Astrocyte (in vitro differentiated cells and primary cell): Measurements from ENCODE around the gene ATP5F1D. TPM values are rescaled to one million over a fixed set of nuclear protein-coding genes. Genes with fewer than 3 reads are reported as not detected.

Experiments used
- DNase-seq: peaks from one replicate; pipeline ENCODE4 v3.0.0-alpha.2; 2010; ENCODE audit warnings: low read depth
- FAIRE-seq: peaks from 2 replicates; lab custom pipeline; 2011; peaks lifted over from hg19 to GRCh38; lab: Jason Lieb, UNC
- H2AFZ ChIP-seq: 2 replicates; pipeline ENCODE4 v1.6.0; 2012; ENCODE audit warnings: low read depth, low read length, inconsistent platforms
- H3K27ac ChIP-seq: 2 replicates; pipeline ENCODE4 v1.5.1; 2011; ENCODE audit warnings: low read depth, low read length, inconsistent platforms
- H3K27me3 ChIP-seq: 2 replicates; pipeline ENCODE4 v1.6.0; 2011; ENCODE audit warnings: low read length, inconsistent platforms; ENCODE audit not compliant: insufficient read depth
- H3K36me3 ChIP-seq: 2 replicates; pipeline ENCODE4 v1.5.1; 2011; ENCODE audit warnings: low read length, inconsistent platforms; ENCODE audit not compliant: insufficient read depth
- H3K4me1 ChIP-seq: 2 replicates; pipeline ENCODE4 v1.5.1; 2011; ENCODE audit warnings: low read length, inconsistent platforms; ENCODE audit not compliant: insufficient read depth
- H3K4me2 ChIP-seq: 2 replicates; pipeline ENCODE4 v1.6.0; 2012; ENCODE audit warnings: low read length, inconsistent platforms
- H3K4me3 ChIP-seq: 2 replicates; pipeline ENCODE4 v1.5.1; 2011; ENCODE audit warnings: low read depth, mild to moderate bottlenecking, low read length, inconsistent platforms; ENCODE audit not compliant: insufficient read depth
- H3K79me2 ChIP-seq: 2 replicates; pipeline ENCODE4 v1.6.0; 2012; ENCODE audit warnings: mild to moderate bottlenecking, low read length, inconsistent platforms; ENCODE audit not compliant: insufficient read depth
- H3K9ac ChIP-seq: 2 replicates; pipeline ENCODE4 v1.6.0; 2012; ENCODE audit warnings: mild to moderate bottlenecking, low read length, inconsistent platforms
- H3K9me3 ChIP-seq: 2 replicates; pipeline ENCODE4 v1.5.1; 2012; ENCODE audit warnings: low read depth, mild to moderate bottlenecking, low read length, inconsistent platforms; ENCODE audit not compliant: insufficient read depth
- H4K20me1 ChIP-seq: 2 replicates; pipeline ENCODE4 v1.6.0; 2012; ENCODE audit warnings: low read length, inconsistent platforms; ENCODE audit not compliant: insufficient read depth
- H3K27ac Mint-ChIP-seq: one replicate; pipeline ENCODE4 v1.8.0; 2021; ENCODE audit warnings: mild to moderate bottlenecking, mixed read lengths; ENCODE audit not compliant: unreplicated experiment
- H3K27me3 Mint-ChIP-seq: one replicate; pipeline ENCODE4 v1.8.0; 2021; ENCODE audit warnings: low read depth, mixed read lengths; ENCODE audit not compliant: unreplicated experiment
- H3K36me3 Mint-ChIP-seq: one replicate; pipeline ENCODE4 v1.8.0; 2021; ENCODE audit warnings: low read depth, mixed read lengths; ENCODE audit not compliant: unreplicated experiment
- H3K4me1 Mint-ChIP-seq: one replicate; pipeline ENCODE4 v1.8.0; 2021; ENCODE audit warnings: low read depth, mixed read lengths; ENCODE audit not compliant: unreplicated experiment
- H3K4me3 Mint-ChIP-seq: one replicate; pipeline ENCODE4 v1.8.0; 2021; ENCODE audit warnings: mild to moderate bottlenecking, moderate library complexity, mixed read lengths; ENCODE audit not compliant: unreplicated experiment
- H3K9me3 Mint-ChIP-seq: one replicate; pipeline ENCODE4 v1.8.0; 2021; ENCODE audit warnings: mild to moderate bottlenecking, mixed read lengths; ENCODE audit not compliant: unreplicated experiment
- CTCF ChIP-seq: IDR thresholded peaks from 2 replicates; pipeline ENCODE4 v1.5.1; 2011; ENCODE audit warnings: low read depth, mild to moderate bottlenecking, inconsistent platforms, low read length, moderate library complexity; ENCODE audit not compliant: insufficient read depth
- EZH2 ChIP-seq: IDR thresholded peaks from 2 replicates; pipeline ENCODE4 v1.6.1; 2012; ENCODE audit warnings: mild to moderate bottlenecking, low read length, inconsistent platforms; ENCODE audit not compliant: insufficient read depth
- total RNA-seq: library from RNA; stranded (reverse); gene quantifications from 2 replicates; pipeline ENCODE4 v1.2.1, GENCODE V29; 2021

The ATP5F1D gene
- total RNA-seq, 1 donor from 2014 or later, result 154 TPM

DNA sequence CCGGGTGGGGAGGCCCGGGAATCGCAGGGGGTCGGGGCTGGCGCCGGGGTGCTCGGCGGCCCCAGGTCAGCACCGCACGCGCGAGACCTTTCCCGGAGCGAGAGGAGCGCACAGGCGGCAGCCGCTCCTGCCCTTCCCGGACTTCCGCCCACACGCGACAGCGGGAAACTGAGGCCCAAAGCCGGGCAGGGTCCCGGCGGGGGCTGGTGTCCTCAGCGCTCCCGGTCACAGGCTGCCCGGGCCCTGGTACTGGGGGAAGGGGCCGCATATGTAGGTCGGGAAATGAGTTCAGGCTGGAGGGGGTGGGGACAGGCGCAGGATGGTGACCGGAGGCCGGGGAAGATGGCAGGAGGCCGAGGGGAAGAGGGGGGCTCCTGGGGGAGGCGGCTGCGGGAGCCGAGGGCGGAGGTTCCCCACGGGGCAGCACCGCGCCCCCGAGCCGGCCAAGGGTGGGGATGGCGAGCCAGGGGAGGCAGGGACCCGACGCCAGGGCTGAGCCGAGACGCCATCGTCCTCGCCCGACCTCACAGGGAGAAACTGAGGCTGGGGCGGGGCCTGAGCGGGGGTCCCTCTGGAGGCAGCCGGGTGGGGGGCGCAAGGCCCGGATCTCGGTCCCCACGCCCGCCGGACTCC is 4.4 kb upstream of the ATP5F1D start:
- peak overlapping the region; percentile 9 for H2AFZ ChIP-seq
- Mint-ChIP-seq H3K4me3 (peak overlapping the region; percentile 80), H3K9me3 (no peaks in the 10 kb centered on the region), H3K36me3 (peaks cover 5% of the 10 kb centered on the region), H3K4me1 (peaks cover 10% of the 10 kb centered on the region), H3K27ac (no peak overlapping the region), H3K27me3 (no peaks in the 10 kb centered on the region)
- H3K4me1 ChIP-seq, result peaks cover 32% of the 10 kb centered on the region
- H4K20me1 ChIP-seq, result peaks cover 42% of the 10 kb centered on the region
- FAIRE-seq (no peak), DNase-seq (no peak)
- peaks cover 3% of the 10 kb centered on the region for H3K36me3 ChIP-seq
- H3K9ac ChIP-seq, result peak overlapping the region; percentile 79
- H3K4me2 ChIP-seq, result peak overlapping the region; percentile 97
- no peak for TF ChIP-seq EZH2
- no peak for TF ChIP-seq CTCF
- peaks cover 18% of the 10 kb centered on the region for H3K79me2 ChIP-seq
- no peaks in the 10 kb centered on the region for H3K27me3 ChIP-seq
- peak overlapping the region; percentile 68 for H3K4me3 ChIP-seq
- no peak overlapping the region for H3K27ac ChIP-seq
- H3K9me3 ChIP-seq, result no peaks in the 10 kb centered on the region

GRCh38 chr19:1237754-1238368 is 3.7 kb upstream of the ATP5F1D start, which contains the start of gene CBARP:
TSS of gene CBARP (minus strand) at chr19:1238005. CDS start at chr19:1236100, 1,905 bp downstream.
- H3K79me2 ChIP-seq, result peaks cover 23% of the 10 kb centered on the region
- H4K20me1 ChIP-seq, result peaks cover 41% of the 10 kb centered on the region
- peak within 1 kb of the TSS; percentile 79 for H3K9ac ChIP-seq
- H3K9me3 ChIP-seq, result no peaks in the 10 kb centered on the region
- no peaks in the 10 kb centered on the region for H3K27me3 ChIP-seq
- TF ChIP-seq EZH2 (no peak), CTCF (no peak)
- DNase-seq (no peak), FAIRE-seq (no peak)
- Mint-ChIP-seq H3K27me3 (no peaks in the 10 kb centered on the region), H3K9me3 (no peaks in the 10 kb centered on the region), H3K4me3 (peak within 1 kb of the TSS; percentile 81), H3K27ac (peak within 1 kb of the TSS; percentile 77), H3K4me1 (peaks cover 4% of the 10 kb centered on the region), H3K36me3 (no peaks in the 10 kb centered on the region)
- H3K27ac ChIP-seq, result no peak within 1 kb of the TSS
- peak within 1 kb of the TSS; percentile 68 for H3K4me3 ChIP-seq
- peak within 1 kb of the TSS; percentile 63 for H2AFZ ChIP-seq
- peak within 1 kb of the TSS; percentile 97 for H3K4me2 ChIP-seq
- peaks cover 30% of the 10 kb centered on the region for H3K4me1 ChIP-seq
- peaks cover 3% of the 10 kb centered on the region for H3K36me3 ChIP-seq
